SK-N-SH (cell line): ENCODE results near the gene MAT2A. TPM values are rescaled to one million over a fixed set of nuclear protein-coding genes. Genes with fewer than 3 reads are reported as not detected.
A peak's percentile ranks its signal among the peaks of the same experiment; 100 is the strongest.

Experiments
- CTCF ChIA-PET: fragments of 300-600, 350-600 bp; formaldehyde crosslinking; extraction: SDS; loops from one replicate; lab custom pipeline; 2021; lab: Yijun Ruan, JAX
- POLR2A ChIA-PET: fragments of 350-600 bp; sonication (Branson Sonifier 250); formaldehyde crosslinking; extraction: SDS; loops from one replicate; lab custom pipeline; 2020; ENCODE audit warnings: antibody characterized with exemption, inconsistent platforms; lab: Yijun Ruan, JAX
- DNase-seq: peaks from one replicate; pipeline ENCODE4 v3.0.0; 2012
- H2AFZ ChIP-seq: fragments of 200-600 bp; sonication (generic); 2 replicates; pipeline ENCODE4 v1.8.1; 2016; ENCODE audit warnings: antibody characterized with exemption, mild to moderate bottlenecking, low read depth
- H3F3A ChIP-seq: fragments of 200-600 bp; sonication (generic); replicated peaks from 2 replicates; pipeline ENCODE3; 2016; ENCODE audit warnings: antibody characterized with exemption, mild to moderate bottlenecking; ENCODE audit not compliant: insufficient read depth
- H3K27ac ChIP-seq, 2 experiments: fragments of 200-500 bp in 1 of 2; fragments of 200-600 bp in 1 of 2; sonication (Bioruptor generic) in 1 of 2; sonication (generic), shearing (Covaris generic) in 1 of 2; 2 replicates each; pipeline versions ENCODE4 v1.5.1 to v1.6.1; 2014 to 2016; ENCODE audit warnings: low read depth in 2 of 2, inconsistent platforms in 1 of 2, low read length in 1 of 2, mild to moderate bottlenecking in 1 of 2, mixed read lengths in 1 of 2
- H3K27me3 ChIP-seq: fragments of 200-600 bp; sonication (generic), shearing (Covaris generic); 2 replicates; pipeline ENCODE4 v1.6.1; 2016; ENCODE audit warnings: mixed run types; ENCODE audit not compliant: insufficient read depth
- H3K36me3 ChIP-seq, 2 experiments: fragments of 200-500 bp in 1 of 2; fragments of 200-600 bp in 1 of 2; sonication (Bioruptor generic) in 1 of 2; sonication (generic) in 1 of 2; replicated peaks in 1 of 2; 2 replicates each; pipeline versions ENCODE3 to v1.5.1; 2014 to 2016; ENCODE audit warnings: low read length in 1 of 2, mild to moderate bottlenecking in 1 of 2; ENCODE audit not compliant: insufficient read depth in 2 of 2, control insufficient read depth in 1 of 2
- H3K4me1 ChIP-seq, 2 experiments: fragments of 200-500 bp in 1 of 2; fragments of 200-600 bp in 1 of 2; sonication (Bioruptor generic) in 1 of 2; sonication (generic), shearing (Covaris generic) in 1 of 2; 2 replicates each; pipeline versions ENCODE4 v1.5.1 to v1.6.1; 2014 to 2016; ENCODE audit warnings: low read depth in 1 of 2, low read length in 1 of 2, mixed run types in 1 of 2; ENCODE audit not compliant: insufficient read depth in 2 of 2, control insufficient read depth in 1 of 2
- H3K4me2 ChIP-seq: fragments of 200-600 bp; sonication (generic), shearing (Covaris generic); 2 replicates; pipeline ENCODE4 v1.6.1; 2017; ENCODE audit warnings: mixed run types
- H3K4me3 ChIP-seq, 2 experiments: fragments of 200-500 bp in 1 of 2; fragments of 200-600 bp in 1 of 2; sonication (Bioruptor generic) in 1 of 2; sonication (generic), shearing (Covaris generic) in 1 of 2; 2 replicates each; pipeline versions ENCODE4 v1.5.1 to v1.8.1; 2014 to 2016; ENCODE audit warnings: low read depth in 2 of 2, inconsistent platforms in 1 of 2, low read length in 1 of 2, mild to moderate bottlenecking in 1 of 2, mixed read lengths in 1 of 2, moderate library complexity in 1 of 2
- H3K79me2 ChIP-seq: fragments of 200-600 bp; sonication (generic); 2 replicates; pipeline ENCODE4 v1.8.1; 2017; ENCODE audit warnings: mild to moderate bottlenecking; ENCODE audit not compliant: insufficient read depth
- H3K9ac ChIP-seq: fragments of 200-600 bp; sonication (generic); 2 replicates; pipeline ENCODE4 v1.6.1; 2017; ENCODE audit warnings: mixed run types
- H3K9me2 ChIP-seq: fragments of 200-600 bp; sonication (generic); 2 replicates; pipeline ENCODE4 v1.6.1; 2017; ENCODE audit warnings: mixed run types
- H3K9me3 ChIP-seq: fragments of 200-600 bp; sonication (generic); 2 replicates; pipeline ENCODE4 v1.6.1; 2017; ENCODE audit warnings: mixed run types, mild to moderate bottlenecking, moderate library complexity
- H4K20me1 ChIP-seq: fragments of 200-600 bp; sonication (generic); 2 replicates; pipeline ENCODE4 v1.6.1; 2017; ENCODE audit warnings: mild to moderate bottlenecking, mixed run types; ENCODE audit not compliant: insufficient read depth
- CHD2 ChIP-seq: fragments of 150-350 bp; IDR thresholded peaks from 2 replicates; pipeline ENCODE4 v1.6.1; 2018; ENCODE audit warnings: low read length; ENCODE audit not compliant: partially characterized antibody
- EZH2phosphoT487 ChIP-seq: fragments of 200-600 bp; sonication (generic); IDR thresholded peaks from 2 replicates; pipeline ENCODE4 v1.6.1; 2017; ENCODE audit warnings: low read depth, mixed run types, mild to moderate bottlenecking, antibody characterized with exemption, moderate library complexity, borderline replicate concordance
- JUND ChIP-seq: IDR thresholded peaks from 2 replicates; pipeline ENCODE4 v1.4.0; 2012
- NFIC ChIP-seq: IDR thresholded peaks from 2 replicates; pipeline ENCODE4 v1.4.0; 2012; ENCODE audit warnings: borderline replicate concordance
- POLR2AphosphoS5 ChIP-seq: IDR thresholded peaks from 2 replicates; pipeline ENCODE4 v1.6.1; 2012; ENCODE audit warnings: low read depth, low read length
- RFX5 ChIP-seq: IDR thresholded peaks from 2 replicates; pipeline ENCODE4 v1.6.1; 2012; ENCODE audit warnings: mild to moderate bottlenecking, improper control_type of control experiment, low read length
- SIN3A ChIP-seq: IDR thresholded peaks from 2 replicates; pipeline ENCODE4 v1.6.1; 2012; ENCODE audit warnings: low read depth, mild to moderate bottlenecking, low read length, moderate library complexity, borderline replicate concordance
- SMC3 ChIP-seq: IDR thresholded peaks from 2 replicates; pipeline ENCODE4 v1.6.1; 2012; ENCODE audit warnings: low read depth, low read length, improper control_type of control experiment
- TEAD4 ChIP-seq: IDR thresholded peaks from 2 replicates; pipeline ENCODE4 v1.4.0; 2012; ENCODE audit warnings: mild to moderate bottlenecking, borderline replicate concordance; ENCODE audit not compliant: insufficient read depth
- YY1 ChIP-seq: IDR thresholded peaks from 2 replicates; pipeline ENCODE4 v1.4.0; 2012; ENCODE audit warnings: low read depth, mild to moderate bottlenecking
- WGBS: methylation state at CpG from one replicate; pipeline ENCODE4 v1.1.6; 2017; ENCODE audit warnings: low lambda C conversion rate; 5-methylcytosine and 5-hydroxymethylcytosine counted together
- polyA plus RNA-seq, 3 experiments: library from polyadenylated mRNA; depleted of rRNA; stranded (reverse); fragments of >200 nt; gene quantifications; 2 replicates each; pipeline ENCODE4 v1.2.3, GENCODE V29; 2012
- TF ChIP-seq, protein P1 (sequence below): IDR thresholded peaks from 2 replicates; pipeline ENCODE4; 2012
- TF ChIP-seq, protein P2 (sequence below): IDR thresholded peaks from 2 replicates; pipeline ENCODE4 v1.4.0; 2012; ENCODE audit warnings: low read depth, borderline replicate concordance

The MAT2A gene
- polyA plus RNA-seq, 1 of the 3 experiments (the other 2 are of a cell fraction): 187 TPM

DNA sequence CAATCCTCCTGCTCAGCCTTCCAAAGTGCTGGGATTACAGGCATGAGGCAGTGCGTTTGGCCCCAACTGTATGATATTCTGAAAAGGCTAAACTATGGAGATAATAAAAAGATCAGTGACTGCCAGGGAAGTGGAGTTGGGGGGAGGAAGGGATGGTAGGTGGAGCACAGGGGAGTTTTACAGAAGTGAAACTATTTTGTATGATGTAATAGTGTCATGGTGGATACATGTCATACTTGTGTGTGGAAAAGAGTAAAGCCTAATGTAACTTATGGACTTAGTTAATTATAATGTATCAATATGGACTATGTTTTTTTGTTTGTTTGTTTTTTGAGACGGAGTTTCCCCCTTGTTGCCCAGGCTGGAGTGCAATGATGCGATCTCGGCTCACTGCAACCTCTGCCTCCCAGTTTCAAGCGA, 25.2 kb downstream of the MAT2A start:
- Histone ChIP-seq H3K9me2 (no peaks in the 10 kb centered on the region), H2AFZ (0 out of 2 replicates have a peak overlapping the region, but pooled peaks have one; percentile 13), H3K27ac (no peak overlapping the region), H3K27me3 (no peaks in the 10 kb centered on the region), H3K4me2 (no peak overlapping the region), H3K4me3 (no peak overlapping the region), H3F3A (peaks cover 4% of the 10 kb centered on the region), H3K4me1 (no peaks in the 10 kb centered on the region; a peak in 2 of 4 replicates), H3K9me3 (no peaks in the 10 kb centered on the region), H3K9ac (no peak overlapping the region), H3K79me2 (peaks cover 19% of the 10 kb centered on the region), H3K36me3 (no peaks in the 10 kb centered on the region), H4K20me1 (no peaks in the 10 kb centered on the region)
- 80% methylated on average over 5 of the region's 5 CpGs for WGBS
- ChIA-PET CTCF (no interaction called here), POLR2A (no interaction called here)
- DNase-seq: no peak
- no peak for TF ChIP-seq TEAD4
- TF ChIP-seq, all 33 proteins: peak for 0

DNA sequence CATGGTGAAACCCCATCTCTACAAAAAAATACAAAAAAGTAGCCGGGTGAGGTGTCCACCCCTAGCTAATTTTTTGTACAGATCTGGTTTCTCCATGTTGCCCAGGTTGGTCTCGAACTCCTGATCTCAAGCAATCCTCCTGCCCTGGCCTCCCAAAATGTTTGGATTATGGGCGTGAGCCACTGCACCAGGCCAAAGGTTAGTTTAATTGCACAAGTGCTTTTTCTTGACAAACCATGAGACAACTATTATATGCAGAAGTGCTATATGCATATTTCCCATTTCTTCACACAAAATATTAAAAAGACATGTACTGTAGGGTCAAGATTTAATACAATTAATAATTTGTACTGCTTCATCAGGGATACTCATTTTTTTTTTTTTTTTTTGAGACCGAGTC, 27.3 kb downstream of the MAT2A start:
- H3K9me2 ChIP-seq: no peaks in the 10 kb centered on the region
- H3K9ac ChIP-seq: no peak overlapping the region
- H3K27me3 ChIP-seq: peaks cover 11% of the 10 kb centered on the region; the same call in 1 of the 2 replicates
- DNase-seq: no peak
- no peaks in the 10 kb centered on the region for H4K20me1 ChIP-seq
- peaks cover 4% of the 10 kb centered on the region for H3F3A ChIP-seq
- no peaks in the 10 kb centered on the region; the same call in 1 of the 2 replicates for H3K79me2 ChIP-seq
- ChIA-PET POLR2A (no interaction called here), CTCF (interaction anchor here (1.0 kb wide), 1 partner anchor 14 kb away, joined by 3 read pairs; no protein-coding TSS in a partner anchor)
- no peaks in the 10 kb centered on the region for H3K9me3 ChIP-seq
- WGBS: 51% methylated on average over 4 of the region's 4 CpGs
- no peak overlapping the region for H3K4me2 ChIP-seq
- H3K36me3 ChIP-seq: no peaks in the 10 kb centered on the region
- H2AFZ ChIP-seq: no peak overlapping the region
- H3K27ac ChIP-seq: no peak overlapping the region
- TF ChIP-seq RFX5 (no peak), POLR2AphosphoS5 (no peak), TEAD4 (no peak), YY1 (no peak), JUND (no peak), SMC3 (no peak), SIN3A (no peak), CHD2 (no peak), EZH2phosphoT487 (no peak), NFIC (no peak)
- TF ChIP-seq, protein P1, sequence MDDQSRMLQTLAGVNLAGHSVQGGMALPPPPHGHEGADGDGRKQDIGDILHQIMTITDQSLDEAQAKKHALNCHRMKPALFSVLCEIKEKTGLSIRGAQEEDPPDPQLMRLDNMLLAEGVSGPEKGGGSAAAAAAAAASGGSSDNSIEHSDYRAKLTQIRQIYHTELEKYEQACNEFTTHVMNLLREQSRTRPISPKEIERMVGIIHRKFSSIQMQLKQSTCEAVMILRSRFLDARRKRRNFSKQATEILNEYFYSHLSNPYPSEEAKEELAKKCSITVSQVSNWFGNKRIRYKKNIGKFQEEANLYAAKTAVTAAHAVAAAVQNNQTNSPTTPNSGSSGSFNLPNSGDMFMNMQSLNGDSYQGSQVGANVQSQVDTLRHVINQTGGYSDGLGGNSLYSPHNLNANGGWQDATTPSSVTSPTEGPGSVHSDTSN: no peak
- TF ChIP-seq, protein P2, sequence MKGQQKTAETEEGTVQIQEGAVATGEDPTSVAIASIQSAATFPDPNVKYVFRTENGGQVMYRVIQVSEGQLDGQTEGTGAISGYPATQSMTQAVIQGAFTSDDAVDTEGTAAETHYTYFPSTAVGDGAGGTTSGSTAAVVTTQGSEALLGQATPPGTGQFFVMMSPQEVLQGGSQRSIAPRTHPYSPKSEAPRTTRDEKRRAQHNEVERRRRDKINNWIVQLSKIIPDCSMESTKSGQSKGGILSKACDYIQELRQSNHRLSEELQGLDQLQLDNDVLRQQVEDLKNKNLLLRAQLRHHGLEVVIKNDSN: no peak
- no peaks in the 10 kb centered on the region for H3K4me1 ChIP-seq
- H3K4me3 ChIP-seq: no peak overlapping the region
